KG1 (cell line): ENCODE data around the gene ERFL.
"Not testable (repeated sequence)": the region's sequence is repeated elsewhere in the genome, so short reads cannot be mapped to it uniquely, and the experiment has no call there.

Experiments
- DNase-seq: peaks from one replicate; lab custom pipeline; 2025; lab: John Stamatoyannopoulos, UW

The ERFL gene

DNA sequence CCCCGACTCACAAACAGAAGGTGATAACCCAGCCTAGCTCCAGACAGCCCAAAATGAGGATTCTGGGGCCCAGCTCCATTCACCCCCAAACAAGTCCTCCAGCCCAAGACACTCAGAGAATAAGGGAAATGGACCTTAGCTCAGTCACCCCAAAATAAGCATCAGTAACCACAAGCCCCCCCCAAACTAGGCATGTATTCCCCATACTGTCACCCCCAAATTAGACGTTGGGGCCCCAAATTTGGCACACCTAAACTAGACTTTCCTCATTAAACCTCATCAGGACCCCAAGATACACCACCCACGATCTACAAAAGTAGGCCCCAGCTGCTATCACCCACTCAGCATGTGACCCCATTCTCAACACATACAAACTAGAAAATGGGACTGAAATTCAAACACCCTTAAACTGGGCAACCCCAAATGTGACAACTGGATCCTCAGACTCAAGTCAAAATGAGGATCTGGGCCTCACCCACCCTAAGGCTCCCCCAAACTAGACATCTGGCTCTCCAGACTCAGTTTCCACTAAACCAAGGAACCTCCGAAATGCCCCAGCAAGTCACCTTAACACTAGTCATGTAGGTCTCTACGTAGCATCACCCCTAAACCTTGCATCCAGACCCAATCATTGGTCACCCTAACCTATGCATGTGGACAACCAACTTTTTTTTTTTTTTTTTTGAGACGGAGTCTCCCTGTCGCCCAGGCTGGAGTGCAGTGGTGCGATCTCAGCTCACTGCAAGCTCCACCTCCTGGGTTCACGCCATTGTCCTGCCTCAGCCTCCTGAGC is 13.4 kb upstream of the ERFL start:
- no peak for DNase-seq

DNA sequence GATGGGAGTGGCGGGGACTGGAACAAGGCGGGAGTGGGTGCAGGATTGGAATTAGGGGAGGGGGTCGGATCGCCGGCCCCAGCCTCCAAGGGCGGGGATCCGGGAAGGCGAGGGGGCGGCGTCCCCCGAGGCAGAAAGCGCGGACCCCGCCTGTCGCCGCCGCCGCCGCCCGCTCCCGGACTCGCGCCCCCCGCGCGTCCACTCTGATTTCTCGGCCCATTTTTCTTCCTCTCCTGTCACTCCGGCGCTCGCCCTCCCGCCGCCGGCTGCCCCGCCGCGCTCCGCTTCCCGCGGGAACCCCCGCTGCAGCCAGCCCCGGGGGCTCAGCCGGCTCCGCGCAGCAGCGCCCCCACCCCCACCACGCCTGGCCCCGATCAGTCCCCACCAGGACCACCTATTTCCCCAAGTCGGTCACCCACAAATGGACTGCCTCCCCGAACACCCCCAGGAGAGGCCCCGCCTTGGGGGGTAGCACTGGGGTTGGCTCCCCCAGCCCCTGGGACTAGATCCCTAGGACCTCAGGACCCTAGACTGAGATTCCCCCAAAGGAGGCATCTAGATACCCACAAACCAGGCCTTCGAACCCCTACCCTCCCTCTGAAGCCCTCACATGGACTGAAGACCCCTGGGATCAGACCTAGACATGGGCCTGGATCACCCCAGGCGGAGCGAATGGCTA is 12.6 kb upstream of the ERFL start:
- no peak for DNase-seq

DNA sequence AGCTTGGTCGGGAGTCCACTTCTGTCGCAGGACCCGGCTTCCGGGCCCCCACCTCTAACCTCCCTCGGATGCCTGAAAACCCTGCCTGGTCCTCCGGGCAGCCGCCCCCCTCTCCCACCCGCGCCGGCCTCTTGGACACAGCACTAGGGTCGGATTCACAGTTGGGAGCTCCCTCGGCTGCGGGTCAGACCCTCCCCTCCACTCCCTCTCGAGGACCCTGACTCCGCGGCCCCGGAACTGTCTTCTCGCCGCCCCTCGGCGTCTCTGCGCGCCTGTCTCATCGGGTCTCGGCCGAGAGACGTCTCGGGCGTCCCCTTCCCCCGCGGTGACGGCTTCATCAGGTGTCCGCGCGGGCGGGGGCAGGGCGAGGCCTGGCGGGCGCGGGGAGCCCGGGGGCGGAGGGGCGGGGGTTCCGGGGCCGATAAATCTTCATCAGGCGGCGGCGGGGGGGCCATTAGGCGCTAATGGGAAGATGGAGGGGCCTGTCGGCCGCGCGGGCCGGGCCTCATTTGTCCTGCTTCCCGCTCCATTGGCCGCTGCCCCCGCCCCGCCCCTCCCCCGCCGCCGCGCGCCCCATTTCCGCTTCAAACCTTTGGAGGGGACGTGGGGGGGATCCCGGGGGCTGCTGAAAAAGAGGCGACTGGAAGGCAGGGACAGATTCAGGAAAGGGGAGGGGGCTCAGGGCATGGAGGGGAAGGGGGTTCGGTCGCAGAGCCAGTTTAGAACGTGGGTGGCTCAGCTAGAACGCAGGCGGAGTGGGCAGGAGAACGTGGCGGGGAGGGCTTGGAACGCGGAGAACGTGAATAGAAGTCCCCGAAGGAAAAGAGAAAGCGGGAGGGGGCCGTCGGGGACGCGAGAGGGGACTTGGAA is 11.8 kb upstream of the ERFL start:
- no peak for DNase-seq

DNA sequence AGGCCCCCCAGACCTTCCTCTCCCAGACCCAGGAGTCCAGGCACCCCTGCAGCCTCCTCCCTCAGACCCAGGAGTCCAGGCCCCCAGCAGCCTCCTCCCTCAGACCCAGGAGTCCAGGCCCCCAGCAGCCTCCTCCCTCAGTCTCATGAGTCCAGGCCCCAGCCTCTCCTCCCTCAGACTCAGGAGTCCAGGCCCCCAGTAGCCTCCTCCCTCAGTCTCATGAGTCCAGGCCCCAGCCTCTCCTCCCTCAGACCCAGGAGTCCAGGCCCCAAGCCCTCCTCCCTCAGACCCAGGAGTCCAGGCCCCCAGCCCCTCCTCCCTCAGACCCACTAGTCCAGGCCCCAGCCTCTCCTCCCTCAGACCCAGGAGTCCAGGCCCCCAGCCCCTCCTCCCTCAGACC is 11.0 kb upstream of the ERFL start:
- DNase-seq, result not testable (repeated sequence)

DNA sequence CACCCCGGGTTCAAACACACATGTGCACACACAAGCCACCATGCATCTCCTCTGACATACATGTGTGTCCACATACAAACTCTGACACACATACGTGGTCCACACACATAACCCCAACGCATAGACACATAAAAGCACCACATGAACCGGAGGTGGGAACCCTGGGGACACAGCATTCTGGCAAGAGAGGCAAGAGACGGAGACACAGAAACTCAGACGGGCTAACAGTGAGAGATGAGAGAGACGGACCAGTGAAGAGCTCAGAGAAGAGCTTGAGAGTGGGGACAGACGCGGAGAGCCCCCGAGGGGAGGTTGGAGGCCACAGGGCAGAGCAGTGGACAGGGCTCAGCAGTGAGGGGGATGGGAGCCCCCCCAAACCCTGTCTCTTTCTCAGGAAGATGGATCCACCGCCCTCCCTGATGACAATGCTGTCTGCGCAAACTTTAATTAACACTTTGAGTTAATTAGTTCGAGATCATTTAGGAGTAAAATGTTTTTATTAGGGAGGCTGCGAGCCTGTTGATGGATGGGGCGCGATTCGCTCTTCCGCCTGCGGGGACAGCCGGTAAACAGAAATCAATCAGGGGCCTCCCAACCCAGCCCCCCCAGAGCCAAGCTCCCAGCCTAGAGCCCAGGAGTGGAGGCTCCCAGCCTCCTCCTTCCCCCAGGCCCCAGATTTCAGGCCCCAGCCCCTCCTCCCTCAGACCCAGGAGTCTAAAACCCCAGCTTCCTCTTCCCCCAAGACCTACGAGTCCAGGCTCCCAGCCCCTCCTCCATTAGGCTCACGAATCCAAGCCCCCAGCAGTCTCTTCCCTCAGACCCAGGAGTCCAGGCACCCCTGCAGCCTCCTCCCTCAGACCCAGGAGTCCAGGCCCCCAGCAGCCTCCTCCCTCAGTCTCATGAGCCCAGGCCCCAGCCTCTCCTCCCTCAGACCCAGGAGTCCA is 9.5 kb upstream of the ERFL start:
- DNase-seq, result no peak

DNA sequence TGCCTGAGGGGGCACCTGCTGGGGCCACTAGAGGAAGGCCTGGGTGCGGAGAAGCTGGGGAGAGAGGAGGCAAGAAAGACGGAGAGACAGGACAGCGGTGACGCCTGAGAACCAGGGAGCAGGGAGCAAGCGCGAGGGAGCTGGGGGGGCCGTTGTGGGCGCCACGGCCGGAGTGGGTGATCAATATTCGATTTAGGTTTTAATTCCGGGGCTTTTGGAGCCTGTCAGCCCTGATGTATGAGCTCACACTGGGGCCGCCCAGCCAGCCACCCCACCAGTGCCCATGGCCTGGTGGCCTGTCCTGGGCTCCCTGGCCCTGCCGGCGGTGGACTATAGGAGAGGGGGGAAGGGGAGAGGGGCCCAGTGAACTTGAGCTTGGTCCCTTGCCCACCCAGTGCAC is 8.7 kb upstream of the ERFL start:
- DNase-seq, result no peak

DNA sequence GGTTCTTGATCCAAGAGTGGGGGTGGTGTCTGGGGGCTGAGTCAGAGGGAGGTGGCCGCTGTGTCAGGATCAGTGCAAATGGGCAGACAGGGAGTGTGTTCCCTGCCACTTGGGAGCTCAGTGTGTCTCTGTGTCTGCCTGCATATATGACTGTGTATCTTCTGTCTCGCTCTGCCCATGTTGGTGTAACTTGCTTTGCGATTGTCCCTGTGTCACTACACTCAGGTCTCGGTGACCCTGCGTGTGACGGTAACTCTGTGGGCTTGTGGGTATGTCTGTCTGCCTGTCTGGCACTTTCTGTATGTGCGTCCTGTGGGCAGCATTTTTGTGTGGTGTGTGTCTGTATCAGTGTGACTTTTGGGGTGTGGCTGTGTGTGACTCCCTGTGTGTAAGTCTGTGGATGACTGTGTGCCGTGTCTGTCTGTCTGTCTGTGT is 8.2 kb upstream of the ERFL start:
- no peak for DNase-seq

DNA sequence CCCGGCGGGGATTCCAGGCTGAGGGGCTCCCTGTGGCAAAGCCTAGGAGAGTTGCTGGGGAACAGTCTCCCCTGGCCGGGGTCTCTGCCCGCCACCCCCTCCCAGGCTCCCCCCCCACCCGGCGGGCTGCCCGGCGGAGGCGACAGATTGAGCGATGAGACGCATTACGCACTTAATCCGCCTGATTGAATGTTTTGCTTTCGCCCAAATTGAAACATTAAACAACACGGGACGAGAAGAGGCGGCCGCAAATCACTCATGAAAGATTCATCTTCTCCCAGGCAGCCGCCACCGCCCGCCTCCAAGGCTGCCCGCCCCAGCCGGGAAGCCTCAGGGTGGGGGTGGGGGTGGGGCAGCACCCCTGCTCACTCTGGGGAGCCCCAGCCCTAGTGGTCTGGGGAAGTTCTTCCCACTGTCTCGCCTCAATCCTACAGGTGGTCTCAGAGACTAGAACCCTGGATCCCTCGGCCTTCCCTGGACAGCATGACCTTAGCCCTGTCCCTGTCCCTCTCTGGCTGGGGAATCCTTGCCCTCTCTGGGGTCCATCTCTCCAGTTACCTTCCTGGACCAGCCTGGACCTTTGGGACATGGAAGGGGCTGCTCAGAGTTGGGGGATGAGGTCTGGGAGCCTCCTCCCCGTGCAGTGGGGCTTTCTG is 7.6 kb upstream of the ERFL start:
- no peak for DNase-seq

DNA sequence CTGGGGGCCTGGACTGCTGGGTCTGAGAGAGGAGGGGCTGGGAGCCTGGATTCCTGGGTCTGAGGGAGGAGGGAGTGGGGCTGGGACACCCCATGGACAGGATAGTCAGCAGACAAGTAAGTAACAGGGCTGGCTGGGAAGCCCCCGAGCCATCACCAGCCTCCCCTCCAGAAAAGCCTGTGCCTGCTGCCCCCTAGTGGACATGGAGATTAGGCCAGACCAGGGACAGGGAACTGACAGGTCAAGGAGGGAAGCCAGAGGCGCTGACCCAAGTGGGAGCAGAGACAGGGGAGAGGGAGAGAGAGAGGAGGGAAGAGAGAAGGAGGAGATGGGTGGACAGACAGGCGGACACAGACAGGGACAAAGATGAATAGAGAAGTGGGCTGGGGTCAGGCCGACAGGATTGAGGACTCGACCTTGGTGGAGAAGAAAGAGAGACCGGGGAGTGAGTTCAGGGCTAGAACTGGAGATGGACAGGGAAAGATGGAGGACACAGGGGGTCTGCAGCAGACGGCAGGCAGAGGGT is 6.7 kb upstream of the ERFL start:
- DNase-seq, result peak; percentile 7

DNA sequence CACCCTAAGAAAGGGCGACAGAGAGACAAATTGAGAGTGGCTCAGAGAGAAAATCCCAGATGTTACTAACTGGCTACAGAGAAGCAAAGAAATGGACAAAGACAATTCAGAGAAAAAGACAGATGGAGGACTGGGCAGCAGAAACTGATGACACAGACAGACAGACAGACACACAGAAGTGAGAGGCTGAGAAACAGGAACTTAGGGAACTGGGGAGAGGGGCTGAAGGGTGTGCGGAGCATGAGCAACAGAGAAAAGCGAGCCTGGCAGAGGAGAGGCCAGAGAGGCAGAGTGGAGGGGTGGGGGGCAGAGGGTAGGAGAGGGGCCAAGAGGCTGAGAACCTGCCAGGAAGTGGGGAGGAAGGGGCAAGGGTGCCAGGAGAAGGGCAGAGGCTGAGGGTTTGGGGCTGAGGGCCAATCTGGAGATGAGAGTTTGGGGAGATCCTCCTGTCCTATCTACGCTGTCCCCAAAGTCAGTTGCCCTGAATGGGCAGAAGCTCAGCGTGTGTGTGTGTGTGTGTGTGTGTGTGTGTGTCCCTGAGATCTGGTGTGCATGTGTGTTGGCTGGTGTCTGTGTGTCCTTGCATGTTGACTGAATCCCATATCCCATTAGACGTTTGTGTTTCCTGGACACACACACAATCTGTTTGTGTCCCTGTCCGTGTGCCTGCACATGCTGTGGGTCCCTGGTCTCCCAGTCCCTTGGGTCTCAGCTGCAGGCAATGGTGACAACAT is 5.6 kb upstream of the ERFL start:
- DNase-seq, result no peak

DNA sequence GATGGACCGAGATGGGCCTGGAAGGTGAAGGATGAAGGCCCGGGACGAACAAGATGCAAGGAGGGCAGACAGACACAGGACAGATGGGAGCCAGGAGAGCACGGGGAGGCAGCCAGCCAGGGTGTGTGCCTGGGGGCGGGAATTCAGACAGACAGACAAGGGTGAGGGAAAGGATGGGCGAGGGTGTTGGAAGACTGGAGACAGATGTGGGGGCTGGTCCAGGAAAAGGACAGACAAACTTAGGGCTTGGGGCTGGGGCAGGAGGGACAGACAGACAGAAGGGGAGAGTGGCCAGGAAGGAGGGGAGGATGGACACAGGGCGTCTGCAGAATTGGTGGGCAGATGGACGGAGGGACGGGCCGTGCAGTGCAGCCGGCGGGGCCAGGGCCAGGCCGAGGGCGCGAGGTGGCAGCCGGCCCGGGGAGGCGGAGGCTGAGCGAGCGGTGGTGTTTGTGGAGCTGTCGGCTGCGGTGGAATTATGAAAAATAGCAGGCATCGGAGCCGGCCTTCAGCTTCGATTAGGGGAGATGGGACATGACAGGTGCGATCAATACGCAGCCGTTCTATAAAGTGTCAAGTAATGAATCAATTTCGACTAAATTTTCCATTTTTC is 4.6 kb upstream of the ERFL start:
- no peak for DNase-seq

DNA sequence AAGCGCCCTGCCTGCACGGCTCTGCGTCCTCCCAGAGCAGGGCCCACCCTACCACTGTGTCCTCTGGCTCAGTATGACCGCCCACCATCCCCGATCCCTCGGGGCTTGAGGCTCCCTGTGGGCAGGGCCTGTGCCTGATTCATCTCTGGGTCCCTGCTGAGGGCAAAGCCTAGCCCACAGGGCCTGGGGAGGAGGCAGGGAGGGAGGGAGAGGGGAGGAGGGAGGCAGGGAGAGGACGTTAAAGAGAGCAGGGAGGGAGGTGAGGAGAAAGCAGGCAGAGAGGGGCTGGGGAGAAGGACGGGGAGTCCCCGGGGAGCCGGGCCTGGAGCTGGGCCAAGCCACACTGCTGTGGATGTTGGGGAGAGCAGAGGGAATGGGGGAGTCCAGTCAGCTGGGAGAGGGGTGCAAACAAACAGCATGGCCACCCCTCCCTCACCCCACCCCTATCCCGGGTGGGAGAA is 4.0 kb upstream of the ERFL start:
- no peak for DNase-seq

DNA sequence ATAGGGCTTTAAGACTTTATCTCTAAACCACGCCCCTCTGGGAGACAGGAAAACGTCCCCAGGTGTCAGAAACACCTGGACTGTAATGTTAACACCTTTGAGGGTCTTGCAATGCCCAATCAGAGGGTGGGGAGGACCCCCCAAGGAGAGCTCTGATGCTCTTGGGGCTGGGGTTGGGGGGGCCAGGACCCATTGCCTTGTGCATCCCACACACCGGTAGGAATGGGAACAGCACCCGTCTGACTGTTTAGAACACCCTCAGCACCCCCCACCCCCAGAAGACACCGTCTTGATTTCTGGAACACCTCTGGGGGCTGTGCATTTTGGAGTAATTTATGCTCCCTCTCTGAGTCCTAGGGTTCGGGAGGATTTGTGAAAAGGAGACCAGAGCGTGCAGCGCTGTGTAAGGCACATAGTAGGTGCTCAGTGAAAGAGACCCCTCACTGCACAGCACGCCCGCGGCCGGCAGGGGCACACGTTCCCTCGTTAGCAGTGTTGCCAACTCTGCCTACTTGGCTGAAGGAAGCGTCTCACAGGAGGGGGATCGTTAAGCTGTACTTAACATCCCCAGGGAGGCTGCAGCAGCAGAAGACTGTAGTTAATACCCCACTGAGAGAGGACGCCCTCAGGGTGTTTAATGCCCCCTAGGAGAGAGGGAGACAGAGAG is 2.8 kb upstream of the ERFL start:
- DNase-seq, result no peak

DNA sequence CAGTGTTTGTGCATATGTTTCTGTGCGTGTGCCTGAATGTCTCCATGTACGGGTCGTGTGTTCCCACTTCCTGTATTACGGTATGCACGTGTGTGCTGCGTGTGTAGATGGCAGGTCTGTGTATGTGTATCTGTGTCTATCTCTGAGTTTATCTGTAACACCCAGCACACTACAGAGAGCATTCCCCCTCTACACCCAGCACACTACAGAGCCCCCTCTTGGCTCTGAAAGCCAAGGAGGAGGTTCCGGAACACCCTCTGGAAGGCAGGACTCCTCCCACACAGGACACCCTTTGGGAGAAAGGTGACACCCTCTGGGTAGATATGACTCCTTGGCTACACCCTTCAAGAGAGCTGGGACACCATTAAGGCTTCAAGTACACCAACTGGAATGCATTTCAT is 2.1 kb upstream of the ERFL start:
- no peak for DNase-seq

DNA sequence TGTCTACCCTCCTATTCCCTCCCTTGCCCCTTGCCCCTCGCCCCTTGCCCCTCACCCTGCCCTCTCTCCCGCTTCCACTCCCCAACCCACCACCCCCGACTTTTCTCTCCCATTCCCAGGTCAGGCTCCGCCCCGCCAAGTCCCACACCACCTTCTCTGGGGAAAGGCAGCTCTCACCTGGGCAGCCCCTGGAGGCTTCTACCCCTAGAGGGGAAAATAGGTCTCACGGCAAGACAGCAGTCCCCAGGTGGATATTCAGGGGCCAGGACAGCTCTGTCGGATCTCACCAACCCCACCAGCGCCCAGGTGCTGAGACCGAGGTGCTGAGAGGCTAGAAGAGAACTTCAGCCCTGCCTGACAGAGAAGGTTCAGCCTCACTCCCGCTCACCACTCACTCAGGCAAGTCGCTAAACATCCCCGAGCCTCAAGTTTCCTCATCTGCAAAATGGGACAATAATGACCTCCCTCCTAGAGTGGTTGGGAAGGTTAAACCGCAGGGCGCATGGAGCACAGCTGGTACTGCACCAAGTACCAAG is 1.4 kb upstream of the ERFL start:
- DNase-seq, result no peak

DNA sequence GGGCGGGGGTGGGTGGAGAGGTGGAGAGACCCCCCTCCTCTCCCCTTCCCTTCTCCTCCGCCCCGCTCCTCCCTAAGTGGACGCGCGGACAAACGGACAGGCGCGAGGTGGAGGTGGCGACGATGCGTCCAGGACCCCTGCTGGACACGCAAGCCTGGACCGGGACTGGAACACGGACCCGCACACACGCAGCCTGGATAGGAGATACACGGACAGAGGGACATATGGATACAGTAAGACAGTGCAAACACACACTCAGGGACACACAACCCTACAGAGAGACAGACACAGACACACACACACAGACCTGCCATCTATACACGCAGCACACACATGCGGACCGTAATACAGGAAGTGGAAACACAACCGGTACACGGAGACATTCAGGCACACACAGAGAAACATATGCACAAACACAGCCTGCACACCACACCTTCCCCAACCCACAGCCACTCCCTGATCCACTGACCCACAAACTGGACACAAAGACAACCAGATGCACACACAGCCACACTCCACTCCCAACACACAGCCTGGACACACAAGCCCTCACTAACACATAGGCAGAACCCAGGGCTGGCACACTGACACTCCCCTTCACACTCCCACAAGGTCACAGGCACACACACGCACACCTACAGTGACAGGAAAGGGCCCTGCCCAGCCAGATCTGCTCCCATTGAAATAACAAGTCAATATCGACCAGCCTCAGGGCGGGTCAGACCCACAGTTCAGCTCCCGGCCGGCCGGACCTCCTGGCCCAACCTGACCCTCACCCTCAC is 696 bp upstream of the ERFL start:
- DNase-seq, result no peak

DNA sequence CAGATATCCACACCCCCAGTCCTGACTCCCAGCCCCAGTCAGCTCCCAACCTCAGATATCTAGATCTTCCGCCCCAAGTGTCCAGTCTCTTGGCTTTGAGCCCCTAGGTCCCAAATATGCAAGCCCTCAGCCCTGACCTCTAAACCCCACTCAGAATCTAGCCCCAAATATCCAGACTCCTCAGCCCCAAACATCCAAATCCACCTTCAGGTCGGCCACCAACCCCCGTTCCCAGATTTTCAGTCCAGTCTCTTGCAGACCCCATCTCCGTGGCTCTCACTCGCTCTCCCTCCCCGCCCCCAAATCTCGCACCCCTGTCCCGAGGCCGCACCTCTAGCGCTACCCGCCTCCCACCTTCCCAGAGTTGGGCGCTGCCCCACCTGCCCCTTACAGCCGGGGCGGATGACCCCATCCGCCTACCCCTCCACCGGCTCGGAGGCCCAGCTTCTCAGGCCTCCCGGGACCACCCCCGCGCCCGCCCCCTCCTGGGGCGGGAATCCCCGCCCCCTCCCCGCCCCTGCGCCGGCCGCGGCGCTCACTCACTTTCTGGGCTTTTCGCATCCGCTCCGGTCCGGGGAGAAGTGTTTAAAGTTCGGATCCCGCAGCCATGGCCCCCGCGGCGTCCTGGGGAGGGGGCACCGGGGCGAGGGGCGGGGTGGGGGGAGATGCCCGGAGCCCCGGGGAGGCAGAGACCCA is 604 bp downstream of the ERFL start:
- no peak for DNase-seq
